Gastroesophageal sphincter (tissue), 3 donors: ENCODE measurements around the gene MARK2.

Experiments used
- EP300 ChIP-seq: sonication (generic); formaldehyde crosslinking; IDR thresholded peaks from one replicate; pipeline ENCODE4 v1.6.1; 2017; ENCODE audit warnings: antibody characterized with exemption, mild to moderate bottlenecking
- POLR2A ChIP-seq, 2 donors: fragments of 450-650 bp; IDR thresholded peaks; one replicate each; pipeline ENCODE4 v1.6.1; 2017; ENCODE audit warnings: antibody characterized with exemption in 2 of 2, mild to moderate bottlenecking in 2 of 2, moderate library complexity in 1 of 2
- TF ChIP-seq, protein P1 (sequence below), 4 experiments: fragments of 200-600 bp in 2 of 4; fragments of 450-650 bp in 2 of 4; sonication (generic) in 1 of 4; IDR thresholded peaks; one replicate each; pipeline ENCODE4 v1.5.1; 2017 to 2019; ENCODE audit warnings: antibody characterized with exemption in 4 of 4, mild to moderate bottlenecking in 2 of 4, moderate library complexity in 2 of 4

GRCh38 chr11:63866211-63866610 lies 27.3 kb downstream of the MARK2 start:
- TF ChIP-seq, protein P1, sequence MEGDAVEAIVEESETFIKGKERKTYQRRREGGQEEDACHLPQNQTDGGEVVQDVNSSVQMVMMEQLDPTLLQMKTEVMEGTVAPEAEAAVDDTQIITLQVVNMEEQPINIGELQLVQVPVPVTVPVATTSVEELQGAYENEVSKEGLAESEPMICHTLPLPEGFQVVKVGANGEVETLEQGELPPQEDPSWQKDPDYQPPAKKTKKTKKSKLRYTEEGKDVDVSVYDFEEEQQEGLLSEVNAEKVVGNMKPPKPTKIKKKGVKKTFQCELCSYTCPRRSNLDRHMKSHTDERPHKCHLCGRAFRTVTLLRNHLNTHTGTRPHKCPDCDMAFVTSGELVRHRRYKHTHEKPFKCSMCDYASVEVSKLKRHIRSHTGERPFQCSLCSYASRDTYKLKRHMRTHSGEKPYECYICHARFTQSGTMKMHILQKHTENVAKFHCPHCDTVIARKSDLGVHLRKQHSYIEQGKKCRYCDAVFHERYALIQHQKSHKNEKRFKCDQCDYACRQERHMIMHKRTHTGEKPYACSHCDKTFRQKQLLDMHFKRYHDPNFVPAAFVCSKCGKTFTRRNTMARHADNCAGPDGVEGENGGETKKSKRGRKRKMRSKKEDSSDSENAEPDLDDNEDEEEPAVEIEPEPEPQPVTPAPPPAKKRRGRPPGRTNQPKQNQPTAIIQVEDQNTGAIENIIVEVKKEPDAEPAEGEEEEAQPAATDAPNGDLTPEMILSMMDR (IDR thresholded peaks at IDR 0.05) = no peak
- TF ChIP-seq POLR2A (IDR thresholded peaks at IDR 0.05) = no peak
- no peak for TF ChIP-seq EP300
